ENCODE results near the gene HNF1B. TPM values are rescaled to one million over a fixed set of nuclear protein-coding genes. Genes with fewer than 3 reads are reported as not detected.

Gene HNF1B
- polyA plus RNA-seq, 1 experiment = not detected

- ChIA-PET POLR2A (interaction anchor here (0.6 to 0.7 kb wide), 2 partner anchors 60 to 63 kb away, joined by 4 read pairs; partner anchors contain the start of gene SYNRG), CTCF (interaction anchor here (0.6 to 2.3 kb wide), 7 partner anchors 10 to 144 kb away, joined by 3 to 6 read pairs (median 3); no protein-coding TSS in a partner anchor)
- Histone ChIP-seq H3K27me3 (ENCODE audit: control insufficient read depth, insufficient read depth, low read length) (no peaks in the 10 kb centered on the region), H3K27ac (ENCODE audit: low read depth, low read length) (peak overlapping the region; percentile 86), H3K4me3 (ENCODE audit: low read depth, low read length) (no peak overlapping the region), H3K9me3 (ENCODE audit: control insufficient read depth, insufficient read depth, low read length) (no peaks in the 10 kb centered on the region)
- no peak for TF ChIP-seq CTCF (IDR thresholded peaks at IDR 0.05; ENCODE audit: low read depth, low read length)
- DNase-seq (ENCODE audit: low read depth, low spot score) = peak; percentile 82
Observed at GRCh38 chr17:37671824-37672547, 72.9 kb downstream of the HNF1B start.

GRCh38 chr17:37671028-37671823 is 73.6 kb downstream of the HNF1B start:
- CTCF ChIA-PET = interaction anchor here (0.6 to 2.3 kb wide), 7 partner anchors 10 to 173 kb away, joined by 3 to 6 read pairs (median 3); no protein-coding TSS in a partner anchor
- Histone ChIP-seq H3K27ac (ENCODE audit: low read depth, low read length) (peak overlapping the region; percentile 78), H3K9me3 (ENCODE audit: control insufficient read depth, insufficient read depth, low read length) (no peaks in the 10 kb centered on the region), H3K27me3 (ENCODE audit: control insufficient read depth, insufficient read depth, low read length) (no peaks in the 10 kb centered on the region), H3K4me3 (ENCODE audit: low read depth, low read length) (no peak overlapping the region)
- no peak for DNase-seq (ENCODE audit: low read depth, low spot score)
- POLR2A ChIA-PET = interaction anchor here (0.7 to 0.8 kb wide), 2 partner anchors 59 to 67 kb away, joined by 4 to 6 read pairs; no protein-coding TSS in a partner anchor
- TF ChIP-seq CTCF (IDR thresholded peaks at IDR 0.05; ENCODE audit: low read depth, low read length) = no peak

- DNase-seq (ENCODE audit: low read depth, low spot score) = no peak
- Histone ChIP-seq H3K27me3 (ENCODE audit: control insufficient read depth, insufficient read depth, low read length) (no peaks in the 10 kb centered on the region), H3K27ac (ENCODE audit: low read depth, low read length) (no peak overlapping the region), H3K9me3 (ENCODE audit: control insufficient read depth, insufficient read depth, low read length) (no peaks in the 10 kb centered on the region), H3K4me3 (ENCODE audit: low read depth, low read length) (no peak overlapping the region)
- TF ChIP-seq CTCF (IDR thresholded peaks at IDR 0.05; ENCODE audit: low read depth, low read length) = no peak
- POLR2A ChIA-PET = no interaction called here
- CTCF ChIA-PET = interaction anchor here (0.6 kb wide), 1 partner anchor 17 kb away, joined by 5 read pairs; no protein-coding TSS in a partner anchor
Observed at GRCh38 chr17:37667039-37667438, 77.8 kb downstream of the HNF1B start.

- H3K27ac ChIP-seq (ENCODE audit: low read depth, low read length) = no peak overlapping the region
- H3K27me3 ChIP-seq (ENCODE audit: control insufficient read depth, insufficient read depth, low read length) = no peaks in the 10 kb centered on the region
- DNase-seq (ENCODE audit: low read depth, low spot score) = no peak
- CTCF ChIA-PET = no interaction called here
- H3K9me3 ChIP-seq (ENCODE audit: control insufficient read depth, insufficient read depth, low read length) = no peaks in the 10 kb centered on the region
- no peak overlapping the region for H3K4me3 ChIP-seq (ENCODE audit: low read depth, low read length)
- no peak for TF ChIP-seq CTCF (IDR thresholded peaks at IDR 0.05; ENCODE audit: low read depth, low read length)
- POLR2A ChIA-PET = interaction anchor here (0.5 kb wide), 1 partner anchor 129 kb away, joined by 3 read pairs; no protein-coding TSS in a partner anchor
Observed at GRCh38 chr17:37664214-37664613, 80.6 kb downstream of the HNF1B start.

Data from AG04450 (cell line).